Anterior cingulate cortex (tissue), 58 donors: Measurements from ENCODE around the gene ENGASE.
"Not testable (repeated sequence)": the region's sequence is repeated elsewhere in the genome, so short reads cannot be mapped to it uniquely, and the experiment has no call there.

ENCODE experiments used
- DNase-seq, 58 donors: peaks; one replicate each; lab custom pipeline; 2025; lab: John Stamatoyannopoulos, UW

The ENGASE gene

GRCh38 chr17:79049821-79050220 lies 24.8 kb upstream of the ENGASE start:
- DNase-seq: no peak

DNA sequence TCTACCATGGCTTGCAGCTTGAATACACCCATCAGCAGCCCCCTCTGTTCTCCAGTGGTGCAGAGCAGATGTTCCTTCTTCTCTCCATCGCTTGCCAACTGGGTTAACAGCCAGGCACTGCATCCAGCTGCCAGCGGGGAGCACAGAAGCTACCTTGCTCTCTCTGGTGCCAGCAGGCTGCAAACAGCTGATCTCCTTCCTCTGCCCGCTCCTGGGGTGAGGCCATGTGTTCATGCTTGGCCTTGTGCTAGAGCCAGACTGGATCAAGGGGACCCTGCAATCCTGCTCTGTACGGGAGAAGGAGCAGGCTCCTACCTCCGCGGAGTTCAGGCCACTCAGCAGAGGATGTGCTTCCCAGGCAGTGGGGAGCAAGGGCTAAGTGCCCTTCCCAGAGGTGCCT lies 24.1 kb upstream of the ENGASE start:
- DNase-seq: no peak

- no peak for DNase-seq
Measured at GRCh38 chr17:79051306-79051705, 23.3 kb upstream of the ENGASE start.

DNA sequence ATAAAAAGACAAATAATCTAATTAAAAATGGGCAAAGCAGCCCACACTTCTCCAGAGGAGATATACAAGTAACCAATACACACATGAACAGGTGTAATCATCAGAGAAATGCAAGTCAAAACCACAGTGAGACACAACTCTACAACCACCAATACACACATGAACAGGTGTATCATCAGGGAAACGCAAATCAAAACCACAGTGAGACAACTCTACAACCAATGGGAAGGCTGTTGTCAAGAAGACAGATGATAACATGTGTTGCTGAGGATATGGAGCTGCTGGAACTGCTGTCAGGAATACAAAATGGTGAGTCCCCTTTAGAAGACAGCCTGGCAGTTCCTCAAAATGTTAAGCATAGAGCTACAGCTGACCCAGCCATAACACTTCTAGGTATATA lies 22.5 kb upstream of the ENGASE start:
- no peak for DNase-seq

GRCh38 chr17:79053251-79053925 lies 21.2 kb upstream of the ENGASE start:
- no peak for DNase-seq

GRCh38 chr17:79054200-79054960 lies 20.2 kb upstream of the ENGASE start:
- DNase-seq: no peak

- DNase-seq: no peak
Measured at GRCh38 chr17:79055197-79055596, 19.4 kb upstream of the ENGASE start.

GRCh38 chr17:79057737-79058385 lies 16.8 kb upstream of the ENGASE start:
- DNase-seq: no peak

- DNase-seq: no peak
Measured at GRCh38 chr17:79062691-79063090, 11.9 kb upstream of the ENGASE start.

GRCh38 chr17:79064026-79064425 lies 10.6 kb upstream of the ENGASE start:
- no peak for DNase-seq

DNA sequence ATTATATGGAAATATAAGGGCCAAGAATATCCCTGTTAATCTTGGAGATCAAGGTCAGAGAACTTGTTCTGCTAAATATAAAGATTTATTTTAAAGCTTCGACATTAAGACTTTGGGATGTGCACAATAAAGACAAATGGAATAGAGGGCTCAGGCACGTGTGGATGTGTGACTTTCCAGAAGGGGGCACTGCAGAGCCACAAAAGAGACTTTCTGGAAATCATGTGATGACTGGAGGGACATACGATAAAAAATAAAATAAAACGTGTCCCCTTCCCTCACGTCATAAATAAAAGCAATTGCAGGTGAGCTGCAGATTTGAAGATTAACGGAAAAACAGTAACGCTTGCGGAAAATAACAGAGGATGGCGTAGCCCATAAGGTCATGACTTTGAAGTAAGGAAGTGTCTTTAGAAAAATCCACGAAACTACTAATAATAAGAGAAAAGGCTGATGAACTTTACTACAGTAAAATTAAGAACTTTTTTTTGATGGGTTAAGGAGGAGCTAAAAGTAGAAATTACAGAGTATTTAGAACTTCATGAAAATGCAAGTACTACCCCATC lies 9.4 kb upstream of the ENGASE start:
- peak in 5 of 58 donors; percentile 6 to 25 (median 15) for DNase-seq

GRCh38 chr17:79066963-79067362 lies 7.7 kb upstream of the ENGASE start:
- no peak for DNase-seq

GRCh38 chr17:79070266-79070880 lies 4.3 kb upstream of the ENGASE start:
- no peak for DNase-seq

DNA sequence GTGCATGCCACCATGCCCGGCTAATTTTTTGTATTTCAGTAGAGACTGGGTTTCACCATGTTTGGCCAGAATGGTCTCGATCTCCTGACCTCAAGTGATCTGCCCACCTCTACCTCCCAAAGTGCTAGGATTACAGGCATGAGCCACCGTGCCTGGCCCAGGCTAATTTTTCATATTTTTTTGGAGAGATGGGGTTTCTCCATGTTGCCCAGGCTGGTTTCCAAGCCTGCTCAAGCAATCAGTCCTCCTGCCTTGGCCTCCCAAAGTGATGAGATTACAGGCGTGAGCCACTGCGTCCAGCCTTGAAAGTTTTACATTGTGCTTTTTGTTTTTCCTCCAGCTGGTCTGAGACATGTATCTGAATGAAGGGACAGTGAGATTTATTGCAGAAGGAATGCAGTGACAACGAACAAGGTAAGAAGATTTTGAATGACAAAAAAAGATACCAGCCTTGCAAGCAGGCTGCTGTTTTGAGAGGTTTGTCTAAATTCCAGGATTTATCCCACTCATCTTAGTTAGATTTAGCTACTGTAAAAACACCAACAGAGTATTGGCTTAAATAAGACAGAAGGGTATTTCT lies 3.4 kb upstream of the ENGASE start:
- no peak for DNase-seq

DNA sequence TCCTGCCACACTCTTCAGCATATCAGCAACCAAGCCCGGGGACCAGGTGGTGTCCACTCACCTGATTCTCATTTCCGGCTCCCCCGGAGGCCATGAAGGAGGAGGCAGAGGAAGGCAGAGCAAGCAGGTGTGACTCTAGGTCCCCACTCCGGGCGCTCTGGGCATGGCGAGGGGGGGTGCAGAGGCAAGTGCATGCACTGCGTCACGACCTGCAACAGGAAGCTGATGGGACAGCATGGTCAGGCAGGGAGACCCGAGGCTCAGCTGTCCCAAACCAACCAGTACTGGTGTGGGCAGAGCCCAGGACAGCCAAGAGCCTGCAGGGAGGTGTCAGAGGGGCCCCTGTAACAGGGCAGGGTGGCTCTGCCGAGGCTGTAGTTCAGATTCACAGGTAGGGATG lies 2.1 kb upstream of the ENGASE start:
- DNase-seq: no peak

DNA sequence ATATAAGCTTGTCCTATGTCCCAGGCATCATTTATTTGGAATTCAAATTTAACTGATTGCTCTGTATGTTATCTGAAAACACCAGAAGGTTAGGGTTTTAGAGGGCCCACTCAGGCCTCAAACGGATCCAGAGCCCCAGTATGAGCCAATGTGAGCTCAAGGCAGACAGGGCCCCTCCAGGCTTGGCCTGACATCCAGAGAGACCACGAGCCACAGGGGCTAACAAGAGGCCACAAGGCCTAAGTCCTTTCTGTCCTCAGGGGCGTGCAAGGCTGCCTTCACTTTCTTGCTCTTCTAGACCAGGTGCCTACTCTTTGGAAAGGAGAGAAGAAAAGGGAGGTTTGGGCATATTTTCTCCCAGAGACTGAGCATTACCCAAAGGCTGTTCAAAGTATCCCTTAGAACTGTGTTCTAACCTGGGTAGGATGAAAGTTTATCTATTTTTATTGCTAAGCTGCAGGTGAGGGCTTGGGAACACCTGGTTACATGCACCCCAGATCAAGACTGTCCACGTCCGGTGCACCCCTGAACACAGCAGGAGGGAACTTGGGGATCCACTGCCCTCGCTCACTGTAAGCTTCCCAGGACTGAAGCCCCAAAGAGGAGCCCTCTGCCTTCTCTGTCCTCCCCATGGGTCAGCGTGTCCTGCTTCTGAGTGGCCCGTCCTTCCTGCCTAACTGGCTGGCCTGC lies 1.5 kb upstream of the ENGASE start:
- DNase-seq: no peak

GRCh38 chr17:79073706-79074088 lies 927 bp upstream of the ENGASE start:
- no peak for DNase-seq

DNA sequence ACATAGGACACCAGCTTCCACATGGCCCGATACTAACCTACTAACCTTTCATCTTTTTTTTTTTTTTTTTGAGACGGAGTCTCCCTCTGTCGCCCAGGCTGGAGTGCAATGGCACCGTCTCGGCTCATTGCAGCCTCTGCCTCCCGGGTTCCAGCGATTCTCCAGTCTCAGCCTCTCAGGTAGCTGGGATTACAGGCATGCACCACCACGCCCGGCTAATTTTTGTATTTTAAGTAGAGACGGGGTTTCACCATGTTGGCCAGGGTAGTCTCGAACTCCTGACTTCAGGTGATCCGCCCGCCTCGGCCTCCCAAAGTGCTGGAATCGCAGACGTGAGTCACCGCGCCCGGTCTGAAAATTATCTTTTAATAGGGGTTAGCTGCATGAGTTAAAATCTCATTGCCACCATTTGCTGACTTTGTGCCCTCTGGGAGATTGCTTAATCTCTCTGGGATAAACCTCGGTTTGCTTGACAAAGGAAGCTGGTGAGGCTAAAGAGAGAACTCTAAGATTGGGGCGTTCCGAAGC lies 439 bp upstream of the ENGASE start:
- DNase-seq: not testable (repeated sequence)

- DNase-seq: peak in 1 of 58 donors; percentile 48
Measured at GRCh38 chr17:79075446-79075750, 774 bp downstream of the ENGASE start.

GRCh38 chr17:79075861-79076406 lies 1.3 kb downstream of the ENGASE start:
- no peak for DNase-seq
